Panc1 (cell line): ENCODE data around the gene GMCL2. TPM values are rescaled to one million over a fixed set of nuclear protein-coding genes. Genes with fewer than 3 reads are reported as not detected.

Experiments used
- ATAC-seq: fragments of 200-7000 bp; cut with Tn5 transposase; 2 replicates; pipeline ENCODE4 v1.9.1; 2020; ENCODE audit warnings: mild to moderate bottlenecking, moderate library complexity
- BruUV-seq: library from RNA; stranded (reverse); fragments of 400-500 nt; replicated peaks from 2 replicates; lab custom pipeline; 2021; lab: Mats Ljungman, UMichigan
- CTCF ChIA-PET: fragments of 300-600 bp; sonication (Branson Sonifier 250); formaldehyde crosslinking; loops from one replicate; lab custom pipeline; 2022; ENCODE audit warnings: antibody characterized with exemption; lab: Charles Lee
- POLR2A ChIA-PET: fragments of 300-600 bp; sonication (Branson Sonifier 250); formaldehyde crosslinking; loops from one replicate; lab custom pipeline; 2022; ENCODE audit warnings: antibody characterized with exemption; lab: Charles Lee
- DNase-seq: peaks from one replicate; pipeline ENCODE4 v3.0.0-alpha.2; 2010; ENCODE audit warnings: low read depth, low spot score
- H3K27ac ChIP-seq: 2 replicates; pipeline ENCODE4 v1.5.1; 2011; ENCODE audit warnings: mild to moderate bottlenecking, low read length, inconsistent platforms
- H3K27me3 ChIP-seq: fragments of 200-500 bp; sonication (Bioruptor generic); 2 replicates; pipeline ENCODE4 v1.6.0; 2014; ENCODE audit warnings: low read length, inconsistent platforms; ENCODE audit not compliant: control insufficient read depth, insufficient read depth
- H3K36me3 ChIP-seq: fragments of 200-500 bp; sonication (Bioruptor generic); 2 replicates; pipeline ENCODE4 v1.5.1; 2014; ENCODE audit warnings: inconsistent platforms, mild to moderate bottlenecking, low read length, moderate library complexity; ENCODE audit not compliant: control insufficient read depth, insufficient read depth
- H3K4me1 ChIP-seq: 2 replicates; pipeline ENCODE4 v1.5.1; 2011; ENCODE audit warnings: inconsistent platforms, mild to moderate bottlenecking, low read length, moderate library complexity; ENCODE audit not compliant: control insufficient read depth, insufficient read depth
- H3K4me3 ChIP-seq, 2 experiments: 2 replicates each; pipeline ENCODE4 v1.5.1; 2011 to 2012; ENCODE audit warnings: low read depth in 2 of 2, low read length in 2 of 2, mild to moderate bottlenecking in 2 of 2, inconsistent platforms in 1 of 2, moderate library complexity in 1 of 2
- H3K9me3 ChIP-seq: fragments of 200-500 bp; sonication (Bioruptor generic); 2 replicates; pipeline ENCODE4 v1.5.1; 2014; ENCODE audit warnings: low read depth, mild to moderate bottlenecking, inconsistent platforms, low read length, moderate library complexity; ENCODE audit not compliant: control insufficient read depth, insufficient read depth
- POLR2AphosphoS5 ChIP-seq: IDR thresholded peaks from 2 replicates; pipeline ENCODE4 v1.6.1; 2012; ENCODE audit warnings: mild to moderate bottlenecking, low read depth, low read length, moderate library complexity
- SIN3A ChIP-seq: IDR thresholded peaks from 2 replicates; pipeline ENCODE4 v1.6.1; 2012; ENCODE audit warnings: low read depth, mild to moderate bottlenecking, low read length, moderate library complexity, borderline replicate concordance; ENCODE audit not compliant: insufficient read depth
- TCF7L2 ChIP-seq: IDR thresholded peaks from 2 replicates; pipeline ENCODE4 v1.6.1; 2011; ENCODE audit warnings: mild to moderate bottlenecking, low read depth, low read length, inconsistent platforms
- in situ Hi-C: cut with HindIII; loops from 2 replicates; pipeline ENCODE4 v1.10.0; 2016; ENCODE audit warnings: low sequenced_read_pairs, low pct_unique_long_range_greater_than_20kb
- intact Hi-C: fragments of 100-400 bp; cut with micrococcal nuclease; formaldehyde crosslinking; loops from one replicate; pipeline ENCODE4 v1.10.0; 2022; ENCODE audit not compliant: unreplicated experiment
- total RNA-seq: library from RNA; stranded (reverse); gene quantifications from one replicate; pipeline ENCODE4 v1.2.1, GENCODE V29; 2021; ENCODE audit not compliant: unreplicated experiment
- TF ChIP-seq, protein P1 (sequence below), 2 experiments: IDR thresholded peaks; 2 replicates each; pipeline ENCODE4 v1.6.1; 2011 to 2012; ENCODE audit warnings: low read depth in 2 of 2, control low read depth in 1 of 2, low read length in 1 of 2, mild to moderate bottlenecking in 1 of 2, moderate library complexity in 1 of 2; ENCODE audit not compliant: insufficient read depth in 1 of 2
- TF ChIP-seq, protein P2 (sequence below): fragments of 450-650 bp; IDR thresholded peaks from 2 replicates; pipeline ENCODE4 v1.5.1; 2017; ENCODE audit warnings: mild to moderate bottlenecking

The GMCL2 gene
- total RNA-seq, 1 experiment from 2014 or later = not detected

- no peaks in the 10 kb centered on the region for H3K9me3 ChIP-seq
- in situ Hi-C loops (no loop called here), intact Hi-C loops (no loop called here)
- no peaks in the 10 kb centered on the region for H3K27me3 ChIP-seq
- CTCF ChIA-PET = no interaction called here
- H3K4me1 ChIP-seq = no peaks in the 10 kb centered on the region
- ATAC-seq (no peak), DNase-seq (no peak)
- POLR2A ChIA-PET = interaction anchor here (0.6 kb wide), 1 partner anchor 31 kb away, joined by 5 read pairs; no protein-coding TSS in a partner anchor
- H3K36me3 ChIP-seq = no peaks in the 10 kb centered on the region
- H3K27ac ChIP-seq = no peak overlapping the region
- H3K4me3 ChIP-seq = no peak overlapping the region
- TF ChIP-seq POLR2AphosphoS5 (no peak), TCF7L2 (no peak), SIN3A (no peak)
- TF ChIP-seq, protein P1, sequence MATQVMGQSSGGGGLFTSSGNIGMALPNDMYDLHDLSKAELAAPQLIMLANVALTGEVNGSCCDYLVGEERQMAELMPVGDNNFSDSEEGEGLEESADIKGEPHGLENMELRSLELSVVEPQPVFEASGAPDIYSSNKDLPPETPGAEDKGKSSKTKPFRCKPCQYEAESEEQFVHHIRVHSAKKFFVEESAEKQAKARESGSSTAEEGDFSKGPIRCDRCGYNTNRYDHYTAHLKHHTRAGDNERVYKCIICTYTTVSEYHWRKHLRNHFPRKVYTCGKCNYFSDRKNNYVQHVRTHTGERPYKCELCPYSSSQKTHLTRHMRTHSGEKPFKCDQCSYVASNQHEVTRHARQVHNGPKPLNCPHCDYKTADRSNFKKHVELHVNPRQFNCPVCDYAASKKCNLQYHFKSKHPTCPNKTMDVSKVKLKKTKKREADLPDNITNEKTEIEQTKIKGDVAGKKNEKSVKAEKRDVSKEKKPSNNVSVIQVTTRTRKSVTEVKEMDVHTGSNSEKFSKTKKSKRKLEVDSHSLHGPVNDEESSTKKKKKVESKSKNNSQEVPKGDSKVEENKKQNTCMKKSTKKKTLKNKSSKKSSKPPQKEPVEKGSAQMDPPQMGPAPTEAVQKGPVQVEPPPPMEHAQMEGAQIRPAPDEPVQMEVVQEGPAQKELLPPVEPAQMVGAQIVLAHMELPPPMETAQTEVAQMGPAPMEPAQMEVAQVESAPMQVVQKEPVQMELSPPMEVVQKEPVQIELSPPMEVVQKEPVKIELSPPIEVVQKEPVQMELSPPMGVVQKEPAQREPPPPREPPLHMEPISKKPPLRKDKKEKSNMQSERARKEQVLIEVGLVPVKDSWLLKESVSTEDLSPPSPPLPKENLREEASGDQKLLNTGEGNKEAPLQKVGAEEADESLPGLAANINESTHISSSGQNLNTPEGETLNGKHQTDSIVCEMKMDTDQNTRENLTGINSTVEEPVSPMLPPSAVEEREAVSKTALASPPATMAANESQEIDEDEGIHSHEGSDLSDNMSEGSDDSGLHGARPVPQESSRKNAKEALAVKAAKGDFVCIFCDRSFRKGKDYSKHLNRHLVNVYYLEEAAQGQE (IDR thresholded peaks at IDR 0.05; ENCODE audit: insufficient read depth in 1 of 2, low read depth in 2 of 2, low read length in 1 of 2) = no peak
- TF ChIP-seq, protein P2, sequence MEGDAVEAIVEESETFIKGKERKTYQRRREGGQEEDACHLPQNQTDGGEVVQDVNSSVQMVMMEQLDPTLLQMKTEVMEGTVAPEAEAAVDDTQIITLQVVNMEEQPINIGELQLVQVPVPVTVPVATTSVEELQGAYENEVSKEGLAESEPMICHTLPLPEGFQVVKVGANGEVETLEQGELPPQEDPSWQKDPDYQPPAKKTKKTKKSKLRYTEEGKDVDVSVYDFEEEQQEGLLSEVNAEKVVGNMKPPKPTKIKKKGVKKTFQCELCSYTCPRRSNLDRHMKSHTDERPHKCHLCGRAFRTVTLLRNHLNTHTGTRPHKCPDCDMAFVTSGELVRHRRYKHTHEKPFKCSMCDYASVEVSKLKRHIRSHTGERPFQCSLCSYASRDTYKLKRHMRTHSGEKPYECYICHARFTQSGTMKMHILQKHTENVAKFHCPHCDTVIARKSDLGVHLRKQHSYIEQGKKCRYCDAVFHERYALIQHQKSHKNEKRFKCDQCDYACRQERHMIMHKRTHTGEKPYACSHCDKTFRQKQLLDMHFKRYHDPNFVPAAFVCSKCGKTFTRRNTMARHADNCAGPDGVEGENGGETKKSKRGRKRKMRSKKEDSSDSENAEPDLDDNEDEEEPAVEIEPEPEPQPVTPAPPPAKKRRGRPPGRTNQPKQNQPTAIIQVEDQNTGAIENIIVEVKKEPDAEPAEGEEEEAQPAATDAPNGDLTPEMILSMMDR = no peak
- no TSS peak for BruUV-seq
Observed at GRCh38 chr5:178189433-178189832, 2.3 kb upstream of the GMCL2 start.

DNA sequence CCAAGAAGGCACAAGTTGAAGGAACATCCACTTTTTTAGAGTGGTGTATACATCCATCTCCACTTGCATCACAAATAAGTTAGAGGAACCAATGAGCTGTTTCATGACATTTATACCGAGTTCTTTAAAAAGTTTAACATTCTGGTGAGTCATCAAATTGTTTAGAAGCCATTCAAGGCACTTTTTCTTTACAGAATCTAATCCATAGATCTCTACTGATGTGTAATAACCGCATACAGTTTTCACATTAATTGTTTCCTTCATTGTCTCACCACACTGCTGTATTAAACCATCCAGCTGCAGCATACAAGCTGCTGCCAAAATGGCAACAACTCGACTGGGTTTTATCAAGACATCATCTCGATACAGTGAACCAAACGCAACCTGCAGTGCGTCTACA, 744 bp downstream of the GMCL2 start:
- Histone ChIP-seq H3K36me3 (no peaks in the 10 kb centered on the region), H3K4me3 (no peak overlapping the region), H3K9me3 (no peaks in the 10 kb centered on the region), H3K27me3 (no peaks in the 10 kb centered on the region), H3K4me1 (no peaks in the 10 kb centered on the region), H3K27ac (no peak overlapping the region)
- DNase-seq (no peak), ATAC-seq (no peak)
- intact Hi-C loops = no loop called here
- CTCF ChIA-PET = interaction anchor here (0.8 kb wide), 1 partner anchor 27 kb away, joined by 3 read pairs; no protein-coding TSS in a partner anchor
- in situ Hi-C loops = no loop called here
- no TSS peak for BruUV-seq
- POLR2A ChIA-PET = no interaction called here
- TF ChIP-seq, protein P2 = no peak
- TF ChIP-seq TCF7L2 = no peak
- TF ChIP-seq SIN3A = no peak
- TF ChIP-seq, protein P1 (IDR thresholded peaks at IDR 0.05; ENCODE audit: insufficient read depth in 1 of 2, low read depth in 2 of 2, low read length in 1 of 2) = no peak
- no peak for TF ChIP-seq POLR2AphosphoS5
